GM12878 (cell line): Measurements from ENCODE around the gene LRP3. TPM values are rescaled to one million over a fixed set of nuclear protein-coding genes. Genes with fewer than 3 reads are reported as not detected.

Source experiments
- ATAC-seq: fragments of 200-7000 bp; cut with Tn5 transposase; 3 replicates; pipeline ENCODE4 v1.9.1; 2020; ENCODE audit warnings: mild to moderate bottlenecking, moderate library complexity
- BruUV-seq: library from RNA; stranded (reverse); fragments of 400-500 nt; replicated peaks from 2 replicates; lab custom pipeline; 2021; lab: Mats Ljungman, UMichigan
- CTCF ChIA-PET: fragments of 300-600 bp; sonication (Branson Sonifier 250); formaldehyde crosslinking; extraction: SDS; loops from one replicate; lab custom pipeline; 2021; ENCODE audit warnings: inconsistent platforms; lab: Yijun Ruan, JAX
- POLR2A ChIA-PET: fragments of 350-600 bp; formaldehyde crosslinking; extraction: SDS; loops from one replicate; lab custom pipeline; 2021; ENCODE audit warnings: inconsistent platforms; lab: Charles Lee
- RAD21 ChIA-PET: fragments of 300-600 bp; sonication (Branson Sonifier 250); formaldehyde crosslinking; loops from one replicate; lab custom pipeline; 2023; ENCODE audit warnings: antibody characterized with exemption; ENCODE audit not compliant: unreplicated experiment; lab: Charles Lee
- SMC1A ChIA-PET: fragments of 300-600 bp; sonication (Branson Sonifier 250); formaldehyde crosslinking; loops from one replicate; lab custom pipeline; 2023; ENCODE audit not compliant: unreplicated experiment, uncharacterized antibody; lab: Charles Lee
- DNase-seq: peaks from one replicate; pipeline ENCODE4 v3.0.0-alpha.2; 2011; ENCODE audit warnings: low read depth, low spot score
- FAIRE-seq: peaks from 3 replicates; lab custom pipeline; 2011; peaks lifted over from hg19 to GRCh38; lab: Jason Lieb, UNC
- H2AFZ ChIP-seq: 2 replicates; pipeline ENCODE4 v1.6.0; 2011; ENCODE audit warnings: low read depth, low read length, control low read depth; ENCODE audit not compliant: control insufficient read depth
- H3K27ac ChIP-seq: 2 replicates; pipeline ENCODE4 v1.5.1; 2011; ENCODE audit warnings: control low read depth; ENCODE audit not compliant: control insufficient read depth, insufficient read depth
- H3K27me3 ChIP-seq, 2 experiments: replicated peaks in 1 of 2; 2 replicates each; pipeline versions ENCODE4 v1.6.0 to v1.6.1; 2011; ENCODE audit warnings: low read length in 1 of 2; ENCODE audit not compliant: control insufficient read depth in 2 of 2, insufficient read depth in 2 of 2
- H3K36me3 ChIP-seq, 2 experiments: 2 replicates each; pipeline ENCODE4 v1.5.1; 2011; ENCODE audit warnings: low read length in 1 of 2; ENCODE audit not compliant: control insufficient read depth in 2 of 2, insufficient read depth in 2 of 2
- H3K4me1 ChIP-seq: 2 replicates; pipeline ENCODE4 v1.6.1; 2011; ENCODE audit warnings: mild to moderate bottlenecking, low read length, moderate library complexity, mixed read lengths; ENCODE audit not compliant: control insufficient read depth, insufficient read depth
- H3K4me2 ChIP-seq: 2 replicates; pipeline ENCODE4 v1.6.0; 2011; ENCODE audit warnings: control low read depth; ENCODE audit not compliant: control insufficient read depth, insufficient read depth
- H3K4me3 ChIP-seq: fragments of 200-600 bp; sonication (generic); 2 replicates; pipeline ENCODE4 v1.5.1; 2016
- H3K79me2 ChIP-seq: 2 replicates; pipeline ENCODE4 v1.6.0; 2011; ENCODE audit warnings: low read length; ENCODE audit not compliant: control insufficient read depth, insufficient read depth
- H3K9ac ChIP-seq: 2 replicates; pipeline ENCODE4 v1.8.0; 2011; ENCODE audit warnings: low read length, control low read depth, mixed read lengths; ENCODE audit not compliant: control insufficient read depth, insufficient read depth
- H3K9me3 ChIP-seq: replicated peaks from 3 replicates; pipeline ENCODE4 v1.5.1; 2011; ENCODE audit warnings: mild to moderate bottlenecking, low read length; ENCODE audit not compliant: control insufficient read depth, insufficient read depth
- H4K20me1 ChIP-seq: 2 replicates; pipeline ENCODE4 v1.6.0; 2011; ENCODE audit not compliant: control insufficient read depth, insufficient read depth
- JUNB ChIP-seq: IDR thresholded peaks from 2 replicates; pipeline ENCODE4 v1.6.1; 2016; ENCODE audit warnings: antibody characterized with exemption, mild to moderate bottlenecking
- MYC ChIP-seq: IDR thresholded peaks from 2 replicates; pipeline ENCODE4 v1.6.1; 2011; ENCODE audit warnings: mild to moderate bottlenecking, low read length, moderate library complexity, inconsistent platforms; ENCODE audit not compliant: insufficient read depth, insufficient replicate concordance, insufficient read length, severe bottlenecking
- RB1 ChIP-seq: fragments of 450-650 bp; formaldehyde crosslinking; IDR thresholded peaks from 2 replicates; pipeline ENCODE4 v1.6.1; 2017; ENCODE audit warnings: mild to moderate bottlenecking, borderline replicate concordance
- SMARCA5 ChIP-seq: fragments of 450-650 bp; IDR thresholded peaks from 2 replicates; pipeline ENCODE4 v1.6.1; 2017; ENCODE audit warnings: mild to moderate bottlenecking
- SREBF1 ChIP-seq: IDR thresholded peaks from 2 replicates; pipeline ENCODE4 v1.6.1; 2012; ENCODE audit warnings: mild to moderate bottlenecking, low read length
- WRNIP1 ChIP-seq: IDR thresholded peaks from 2 replicates; pipeline ENCODE4 v1.6.1; 2011; ENCODE audit warnings: low read depth, low read length, improper control_type of control experiment, borderline replicate concordance
- WGBS: methylation state at CpG from one replicate; pipeline ENCODE4 v1.1.6; 2016; ENCODE audit warnings: low lambda C conversion rate; ENCODE audit not compliant: insufficient replicate concordance, insufficient coverage; ENCODE audit errors: missing lambda C conversion rate; 5-methylcytosine and 5-hydroxymethylcytosine counted together
- in situ Hi-C: fragments of 300-500 bp; cut with MboI; formaldehyde crosslinking; loops from 9 replicates; pipeline ENCODE4 v1.14.3; 2018; ENCODE audit warnings: mixed read lengths
- intact Hi-C: fragments of 100-400 bp; cut with micrococcal nuclease; formaldehyde crosslinking; loops from one replicate; pipeline ENCODE4 v1.14.2; 2022; ENCODE audit not compliant: unreplicated experiment
- polyA plus RNA-seq, 11 experiments: library from polyadenylated mRNA; depleted of rRNA in 4 of 11; unstranded in 6 of 11; stranded (reverse) in 5 of 11; fragments of >200 nt; fragmentation: Nextera tagmentation in 4 of 11; fragmentation: Illumina TruSeq in 1 of 11; extraction: Ambion mirVana in 4 of 11; extraction: Trizol in 1 of 11; gene quantifications; 1 replicate in 1 of 11; 2 replicates in 10 of 11; pipeline versions ENCODE4 v1.2.1 to v1.2.3, GENCODE V29; 2011 to 2016; ENCODE audit warnings: inconsistent platforms in 2 of 11, missing spikeins in 2 of 11, low read depth in 1 of 11
- total RNA-seq, 4 experiments: library from RNA; depleted of rRNA in 3 of 4; stranded (reverse); fragments of >200 nt in 3 of 4; fragmentation: Illumina TruSeq in 1 of 4; extraction: Trizol in 1 of 4; gene quantifications; 2 replicates each; pipeline versions ENCODE4 v1.2.1 to v1.2.3, GENCODE V29; 2013 to 2021
- TF ChIP-seq, protein P1 (sequence below): IDR thresholded peaks from 2 replicates; pipeline ENCODE4 v1.6.1; 2011; ENCODE audit warnings: borderline replicate concordance, low read depth, mild to moderate bottlenecking, moderate library complexity, low read length; ENCODE audit not compliant: insufficient read depth, poor library complexity, severe bottlenecking

LRP3 gene
- total and polyA plus RNA-seq, 10 of the 15 experiments (the other 5 are each of a cell fraction or from before 2014, with no cell fraction given), result 0.12 to 3.2 (median 0.64) TPM; not detected in 2

DNA sequence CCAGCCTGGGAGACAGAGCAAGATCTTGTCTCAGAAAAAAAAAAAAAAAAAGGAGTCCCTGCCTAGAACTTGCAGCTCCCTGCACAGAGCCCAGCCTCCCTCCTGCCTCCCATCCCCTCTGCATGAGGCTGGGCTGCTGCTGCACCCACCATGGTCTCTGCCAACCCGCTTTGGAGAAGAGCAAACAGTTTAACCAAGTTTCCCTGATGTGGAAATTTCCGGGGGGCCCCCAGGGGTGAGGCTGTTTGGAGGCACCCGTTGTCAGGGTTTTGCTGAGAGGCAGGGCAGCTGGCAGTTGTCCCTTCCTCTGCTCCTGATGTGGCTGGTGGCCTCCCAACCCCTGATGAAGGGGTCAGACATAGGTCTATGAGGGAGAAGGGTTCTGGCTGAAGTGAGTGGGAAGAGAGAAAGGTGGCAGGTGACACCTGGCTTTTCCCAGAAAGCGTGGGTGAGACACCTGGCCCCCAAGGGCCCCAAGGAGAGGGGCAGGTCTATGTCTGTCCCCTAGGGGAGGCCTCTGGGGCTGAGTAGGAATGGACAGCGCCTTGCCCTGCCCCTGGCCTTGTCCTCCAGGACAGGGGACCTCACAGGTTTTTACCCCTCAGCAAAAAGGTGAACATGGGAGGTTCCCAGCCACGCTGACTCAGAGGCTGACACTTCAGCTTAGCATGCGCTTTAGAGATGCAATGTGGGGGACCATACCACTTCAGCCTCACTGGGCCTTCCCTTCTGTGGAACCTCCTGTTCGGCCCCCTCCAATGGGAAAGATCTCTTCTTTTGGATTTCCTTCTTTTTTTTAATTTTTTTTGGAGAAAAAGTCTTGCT, 5.5 kb downstream of the LRP3 start:
- TF ChIP-seq RB1 (no peak), SREBF1 (no peak), JUNB (no peak), MYC (no peak), SMARCA5 (no peak), WRNIP1 (no peak)
- TF ChIP-seq, protein P1, sequence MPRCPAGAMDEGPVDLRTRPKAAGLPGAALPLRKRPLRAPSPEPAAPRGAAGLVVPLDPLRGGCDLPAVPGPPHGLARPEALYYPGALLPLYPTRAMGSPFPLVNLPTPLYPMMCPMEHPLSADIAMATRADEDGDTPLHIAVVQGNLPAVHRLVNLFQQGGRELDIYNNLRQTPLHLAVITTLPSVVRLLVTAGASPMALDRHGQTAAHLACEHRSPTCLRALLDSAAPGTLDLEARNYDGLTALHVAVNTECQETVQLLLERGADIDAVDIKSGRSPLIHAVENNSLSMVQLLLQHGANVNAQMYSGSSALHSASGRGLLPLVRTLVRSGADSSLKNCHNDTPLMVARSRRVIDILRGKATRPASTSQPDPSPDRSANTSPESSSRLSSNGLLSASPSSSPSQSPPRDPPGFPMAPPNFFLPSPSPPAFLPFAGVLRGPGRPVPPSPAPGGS, result no peak
- ChIA-PET SMC1A (interaction anchor here (0.5 kb wide), 1 partner anchor 8 kb away, joined by 4 read pairs; no protein-coding TSS in a partner anchor), CTCF (interaction anchor here (0.7 kb wide), 1 partner anchor 302 kb away, joined by 3 read pairs; no protein-coding TSS in a partner anchor), POLR2A (no interaction called here), RAD21 (no interaction called here)
- Histone ChIP-seq H3K9ac (no peak overlapping the region), H3K27ac (no peak overlapping the region), H3K79me2 (no peaks in the 10 kb centered on the region), H4K20me1 (no peaks in the 10 kb centered on the region), H3K4me3 (no peak overlapping the region), H3K4me2 (no peak overlapping the region), H3K9me3 (no peaks in the 10 kb centered on the region), H3K27me3 (no peaks in the 10 kb centered on the region; a peak in 1 of 4 replicates), H3K4me1 (peaks cover 5% of the 10 kb centered on the region), H2AFZ (no peak overlapping the region), H3K36me3 (no peaks in the 10 kb centered on the region)
- 12% methylated on average over 8 of the region's 8 CpGs for WGBS
- DNase-seq, result no peak
- intact Hi-C loops, result no loop called here
- no peak for ATAC-seq
- in situ Hi-C loops, result no loop called here
- no peak for FAIRE-seq
- no TSS peak for BruUV-seq
